ENCODE data around the gene EML6. TPM values are rescaled to one million over a fixed set of nuclear protein-coding genes. Genes with fewer than 3 reads are reported as not detected.

Gene EML6
- total and polyA plus RNA-seq, 10 of the 15 experiments (the other 5 are each of a cell fraction or from before 2014, with no cell fraction given), result 0.09 to 0.67 (median 0.21) TPM

GRCh38 chr2:54878182-54878581, 154.7 kb downstream of the EML6 start:
- no peak for DNase-seq (ENCODE audit: low read depth, low spot score)
- Histone ChIP-seq H2AFZ (ENCODE audit: control insufficient read depth, low read depth, low read length) (no peak overlapping the region), H3K9me3 (replicated peaks; ENCODE audit: control insufficient read depth, insufficient read depth, low read length) (no peaks in the 10 kb centered on the region), H3K4me1 (ENCODE audit: control insufficient read depth, insufficient read depth, low read length) (no peaks in the 10 kb centered on the region), H3K4me3 (no peak overlapping the region), H4K20me1 (ENCODE audit: control insufficient read depth, insufficient read depth) (no peaks in the 10 kb centered on the region), H3K4me2 (ENCODE audit: control insufficient read depth, insufficient read depth) (no peak overlapping the region), H3K9ac (ENCODE audit: control insufficient read depth, insufficient read depth, low read length) (no peak overlapping the region), H3K27ac (ENCODE audit: control insufficient read depth, insufficient read depth) (no peak overlapping the region), H3K36me3 (ENCODE audit: control insufficient read depth in 2 of 2, insufficient read depth in 2 of 2, low read length in 1 of 2) (no peaks in the 10 kb centered on the region), H3K79me2 (ENCODE audit: control insufficient read depth, insufficient read depth, low read length) (no peaks in the 10 kb centered on the region), H3K27me3 (replicated peaks in 1 of 2; ENCODE audit: control insufficient read depth in 2 of 2, insufficient read depth in 2 of 2, low read length in 1 of 2) (no peaks in the 10 kb centered on the region)
- ChIA-PET SMC1A (ENCODE audit: uncharacterized antibody, unreplicated experiment) (no interaction called here), CTCF (interaction anchor here (0.6 to 2.5 kb wide), 2 partner anchors 21 to 298 kb away, joined by 3 to 6 read pairs; no protein-coding TSS in a partner anchor), POLR2A (no interaction called here), RAD21 (ENCODE audit: unreplicated experiment) (interaction anchor here (0.5 to 0.6 kb wide), 2 partner anchors 15 to 162 kb away, joined by 3 to 4 read pairs; no protein-coding TSS in a partner anchor)
- no peak for TF ChIP-seq YBX1 (IDR thresholded peaks at IDR 0.05)
- TF ChIP-seq NFYB (IDR thresholded peaks at IDR 0.05; ENCODE audit: insufficient read depth, low read depth, low read length), result no peak
- no peak for TF ChIP-seq RCOR1 (conservative IDR thresholded peaks at IDR 0.05; ENCODE audit: low read depth, low read length)
- no peak for TF ChIP-seq TCF3 (IDR thresholded peaks at IDR 0.05; ENCODE audit: borderline replicate concordance, insufficient read depth, low read depth, low read length)
- TF ChIP-seq ZNF687 (IDR thresholded peaks at IDR 0.05), result no peak
- no peak for TF ChIP-seq TAF1 (IDR thresholded peaks at IDR 0.05; ENCODE audit: borderline replicate concordance, low read depth, low read length)
- TF ChIP-seq ELK1 (IDR thresholded peaks at IDR 0.05; ENCODE audit: low read depth, low read length), result no peak
- TF ChIP-seq ATF2 (IDR thresholded peaks at IDR 0.05; ENCODE audit: low read length), result no peak
- no peak for TF ChIP-seq POLR2AphosphoS5 (IDR thresholded peaks at IDR 0.05; ENCODE audit: low read length)
- TF ChIP-seq SMAD1 (IDR thresholded peaks at IDR 0.05; ENCODE audit: low read depth, partially characterized antibody), result no peak
- no peak for TF ChIP-seq USF2 (IDR thresholded peaks at IDR 0.05; ENCODE audit: borderline replicate concordance, low read depth, low read length)
- TF ChIP-seq LARP7 (IDR thresholded peaks at IDR 0.05), result no peak
- no peak for TF ChIP-seq CBX5 (IDR thresholded peaks at IDR 0.05; ENCODE audit: low read depth)
- no peak for ATAC-seq
- intact Hi-C loops (cut with micrococcal nuclease; ENCODE audit: unreplicated experiment), result no loop called here
- 25% methylated on average over 4 of the region's 4 CpGs for WGBS (ENCODE audit: insufficient coverage, insufficient replicate concordance, low lambda C conversion rate, missing lambda C conversion rate)
- BruUV-seq (replicated peaks), result no TSS peak
- no peak for FAIRE-seq
- in situ Hi-C loops (cut with MboI), result no loop called here

All from GM12878 (cell line).